Activated gamma-delta T cell (primary cell): ENCODE measurements around the gene RAB3C.

Source experiments
- DNase-seq: peaks from one replicate; lab custom pipeline; 2025; lab: John Stamatoyannopoulos, UW

Gene RAB3C

GRCh38 chr5:58773744-58774441, 191.0 kb downstream of the RAB3C start:
- DNase-seq = no peak

- no peak for DNase-seq
Observed at GRCh38 chr5:58774937-58775336, 192.1 kb downstream of the RAB3C start.

GRCh38 chr5:58775701-58776262, 192.9 kb downstream of the RAB3C start:
- DNase-seq = no peak

GRCh38 chr5:58776559-58776958, 193.7 kb downstream of the RAB3C start:
- DNase-seq = no peak

DNA sequence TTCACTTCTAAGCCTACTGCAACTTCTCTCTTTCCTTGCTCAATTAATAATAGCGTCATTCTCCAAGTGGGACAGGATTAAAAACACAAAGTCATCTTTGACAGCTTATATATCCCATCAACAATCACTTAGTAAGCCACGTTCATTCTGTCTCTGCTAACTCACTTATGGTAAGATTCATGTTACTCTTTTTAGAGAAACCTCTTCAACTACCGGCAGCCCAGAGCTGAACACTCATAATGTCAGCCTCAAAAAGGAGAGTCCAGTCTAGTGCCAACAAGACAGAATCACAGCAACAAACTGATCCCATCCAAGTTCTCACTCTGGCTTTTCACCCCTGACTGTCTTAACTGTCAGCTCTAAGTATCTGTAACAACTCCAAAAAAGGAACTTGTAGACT, 196.0 kb downstream of the RAB3C start:
- no peak for DNase-seq

DNA sequence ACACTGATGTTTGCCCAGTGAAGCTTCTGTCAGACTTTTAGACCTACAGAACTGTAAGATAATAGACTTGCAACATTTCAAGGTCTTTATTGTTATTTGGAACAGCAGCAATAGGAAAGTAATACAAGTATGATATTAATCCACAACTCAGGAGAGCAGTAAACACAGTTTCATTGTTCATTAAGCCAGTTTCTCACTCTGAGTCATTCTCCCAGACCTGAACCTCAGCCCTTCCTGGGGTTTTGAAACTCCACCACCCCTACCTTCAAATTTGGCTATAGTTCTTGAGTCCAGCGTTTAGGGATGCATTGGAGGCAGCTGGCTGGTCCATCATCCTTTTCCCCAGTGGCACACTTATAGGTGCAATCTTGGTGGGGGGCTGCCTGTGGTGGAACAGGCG, 203.2 kb downstream of the RAB3C start:
- DNase-seq = no peak

DNA sequence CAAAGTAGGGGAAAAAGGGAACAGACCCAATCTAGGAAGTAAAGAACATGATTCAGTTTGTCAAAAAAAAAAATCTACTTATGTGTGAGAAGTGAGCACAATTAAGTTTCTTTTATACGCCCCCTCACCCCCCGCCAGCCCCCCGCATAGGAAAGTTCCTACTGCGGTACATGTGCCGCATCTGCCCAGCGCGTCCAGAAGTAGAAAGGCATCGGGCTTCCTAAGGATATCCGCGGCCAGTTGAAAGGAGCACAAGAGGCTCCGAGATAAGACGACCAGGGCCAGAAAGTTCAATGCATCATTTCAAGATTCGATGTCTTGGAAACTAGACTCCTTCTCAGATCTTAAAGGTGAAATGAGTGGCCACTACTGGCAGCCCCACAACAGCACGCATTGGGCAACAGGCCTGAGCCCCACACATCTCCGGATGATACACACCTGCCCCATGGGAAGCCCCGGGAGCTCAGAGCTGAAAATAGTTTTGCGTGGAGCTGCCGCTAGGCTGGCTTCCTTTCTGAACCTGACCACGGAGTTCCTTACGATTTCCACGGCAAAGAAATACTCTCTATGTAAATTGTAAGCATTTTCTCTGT, 203.9 kb downstream of the RAB3C start:
- DNase-seq = no peak

GRCh38 chr5:58787987-58788386, 205.1 kb downstream of the RAB3C start:
- DNase-seq = no peak

DNA sequence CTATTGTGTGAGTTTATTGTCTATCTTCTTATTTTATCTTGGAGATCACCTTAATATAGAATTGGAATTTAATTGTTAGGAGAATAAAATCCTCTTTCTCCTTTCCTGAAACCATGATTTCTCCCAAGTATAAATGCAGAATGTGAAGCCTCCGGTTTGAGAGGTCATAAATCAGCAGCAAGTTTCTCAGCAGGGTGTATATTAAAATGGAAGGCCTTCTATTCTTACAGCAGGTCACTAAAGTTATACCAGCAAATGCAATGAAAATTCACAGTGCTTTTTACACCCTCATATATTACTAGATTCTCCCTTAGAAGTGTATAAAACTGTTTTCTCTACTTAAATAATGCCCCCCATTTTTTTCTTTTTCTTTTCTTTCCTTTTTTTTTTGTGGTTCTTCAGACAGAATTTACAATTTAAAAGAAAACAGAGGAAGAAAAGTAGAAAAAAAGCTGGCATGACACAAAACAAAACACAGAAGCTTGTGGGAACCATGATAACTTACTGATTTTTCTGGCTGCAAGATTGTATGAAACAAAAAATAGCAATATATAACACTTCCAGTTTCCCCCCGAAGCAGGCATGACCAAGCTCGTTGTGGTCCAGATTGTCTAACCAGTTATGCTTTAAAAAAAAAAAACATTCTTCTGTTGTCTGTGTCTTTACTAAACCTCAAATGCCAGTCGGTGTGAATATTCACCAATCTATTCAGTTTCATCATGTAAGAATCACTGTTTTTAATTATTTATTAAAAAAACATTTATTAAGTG, 211.2 kb downstream of the RAB3C start:
- no peak for DNase-seq

- DNase-seq = no peak
Observed at GRCh38 chr5:58794875-58795274, 212.0 kb downstream of the RAB3C start.

DNA sequence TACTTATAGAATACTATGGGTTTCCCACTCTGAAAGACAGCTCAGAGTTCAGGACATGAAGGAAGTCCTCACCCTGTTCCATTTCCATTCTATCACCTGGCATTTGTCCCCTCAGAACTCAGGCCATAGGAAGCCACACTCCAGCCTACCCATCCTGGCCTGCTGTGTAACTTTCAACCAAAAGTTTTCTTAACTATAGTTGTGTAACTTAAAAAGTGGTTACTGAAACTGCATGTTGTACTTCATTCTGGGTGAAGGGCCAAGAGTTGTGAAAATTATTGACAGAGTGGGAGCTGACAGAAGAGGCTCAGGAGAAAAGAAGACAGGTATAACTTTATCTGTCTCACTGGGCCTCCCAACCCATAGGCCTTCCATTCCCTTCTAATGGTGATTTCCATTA, 212.5 kb downstream of the RAB3C start:
- no peak for DNase-seq

GRCh38 chr5:58797021-58797420, 214.1 kb downstream of the RAB3C start:
- no peak for DNase-seq

- DNase-seq = no peak
Observed at GRCh38 chr5:58800356-58800755, 217.5 kb downstream of the RAB3C start.

- DNase-seq = no peak
Observed at GRCh38 chr5:58800861-58801540, 218.1 kb downstream of the RAB3C start.

GRCh38 chr5:58803056-58803455, 220.2 kb downstream of the RAB3C start:
- no peak for DNase-seq

DNA sequence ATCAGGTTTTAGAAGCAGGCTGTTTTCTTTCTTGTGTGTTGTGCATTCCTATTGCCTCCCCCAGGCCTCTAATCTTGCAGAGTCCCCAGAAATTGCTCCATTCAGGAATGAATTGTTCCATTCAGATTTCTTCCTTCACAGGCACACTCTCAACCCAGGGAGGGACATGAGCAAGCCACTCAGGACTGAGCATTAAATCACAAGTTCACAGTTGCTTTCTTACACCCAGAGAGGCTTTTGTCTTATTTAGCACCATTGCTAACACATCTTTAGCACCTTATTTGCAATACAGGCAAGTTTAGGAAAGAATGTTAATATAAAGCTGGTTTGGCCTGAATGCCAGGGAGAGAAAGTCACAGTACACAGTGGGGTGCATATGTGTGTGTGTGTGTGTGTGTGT, 221.4 kb downstream of the RAB3C start:
- no peak for DNase-seq

DNA sequence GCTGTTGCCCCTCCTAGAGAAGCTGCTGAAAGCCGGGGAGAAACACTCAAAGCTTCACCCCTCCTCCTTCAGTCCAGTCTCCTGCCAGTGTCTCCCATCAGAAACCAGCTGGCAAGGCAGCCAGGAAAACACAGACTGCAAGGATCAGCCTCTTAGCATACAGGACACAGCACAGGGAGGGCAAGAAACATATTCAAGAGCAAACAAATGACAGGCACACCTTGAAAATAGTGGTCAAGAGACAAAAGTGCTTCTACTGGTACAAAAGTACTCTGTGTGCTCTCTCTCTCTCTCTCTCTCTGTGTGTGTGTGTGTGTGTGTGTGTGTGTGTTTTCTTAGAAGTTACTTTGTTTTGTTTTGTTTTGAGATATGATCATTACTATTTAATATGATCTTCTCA, 227.2 kb downstream of the RAB3C start:
- DNase-seq = no peak

DNA sequence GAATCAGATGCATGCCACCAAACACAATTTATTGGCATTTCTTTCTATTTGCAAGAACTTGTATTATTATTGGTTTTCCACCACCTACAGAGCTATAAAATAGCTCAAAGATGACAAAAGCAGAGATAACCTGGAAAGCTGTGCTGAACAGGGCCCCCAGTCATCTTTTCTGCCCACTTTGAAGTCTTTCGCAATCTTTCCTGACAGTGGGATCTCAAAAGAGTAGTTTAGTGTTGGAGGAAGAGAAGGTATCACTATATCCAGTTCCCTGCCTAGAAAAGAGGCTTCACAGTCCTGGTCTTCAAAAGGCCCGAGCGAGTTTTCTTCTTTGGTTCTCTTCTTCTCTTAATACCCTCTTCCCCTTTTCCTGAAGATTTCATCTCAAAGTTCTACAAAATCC, 231.0 kb downstream of the RAB3C start:
- DNase-seq = no peak

GRCh38 chr5:58816181-58816731, 233.4 kb downstream of the RAB3C start:
- no peak for DNase-seq

DNA sequence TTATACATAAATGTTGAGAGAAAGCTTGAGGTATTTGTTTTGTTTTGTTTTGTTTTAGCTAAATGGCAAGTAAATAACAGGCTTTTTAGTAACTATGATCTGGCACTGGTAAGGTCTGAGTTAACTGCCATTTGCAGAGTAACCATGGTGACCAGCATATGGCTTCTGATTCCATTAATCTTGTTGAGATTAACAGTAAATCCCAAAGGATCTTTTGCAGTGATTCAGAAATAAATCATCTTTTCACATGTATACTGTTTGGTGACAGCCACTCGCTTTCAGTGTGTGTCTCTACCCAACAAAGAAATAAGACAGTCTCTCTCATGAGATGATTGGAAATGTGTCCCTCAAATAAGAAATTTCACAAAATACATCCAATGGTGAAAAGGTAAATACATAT, 235.6 kb downstream of the RAB3C start:
- DNase-seq = no peak

DNA sequence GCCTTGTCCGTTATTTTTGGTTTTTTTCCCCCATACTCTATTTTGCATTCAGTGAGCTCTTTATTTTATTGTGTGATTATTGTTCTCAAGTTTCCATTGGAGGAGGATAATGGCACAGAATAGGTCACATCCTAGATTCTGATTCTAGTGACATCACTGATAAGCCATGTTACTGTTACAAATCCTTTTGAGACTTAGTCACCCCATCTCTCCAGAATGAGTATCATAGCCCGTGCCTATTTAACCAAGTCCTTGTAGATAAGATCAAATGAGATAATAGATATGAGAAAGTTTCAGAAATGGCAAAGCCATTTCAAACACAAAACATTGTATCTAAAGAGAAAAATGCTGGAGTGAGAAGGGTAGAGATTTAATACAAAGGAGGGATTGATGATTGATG, 242.6 kb downstream of the RAB3C start:
- no peak for DNase-seq

DNA sequence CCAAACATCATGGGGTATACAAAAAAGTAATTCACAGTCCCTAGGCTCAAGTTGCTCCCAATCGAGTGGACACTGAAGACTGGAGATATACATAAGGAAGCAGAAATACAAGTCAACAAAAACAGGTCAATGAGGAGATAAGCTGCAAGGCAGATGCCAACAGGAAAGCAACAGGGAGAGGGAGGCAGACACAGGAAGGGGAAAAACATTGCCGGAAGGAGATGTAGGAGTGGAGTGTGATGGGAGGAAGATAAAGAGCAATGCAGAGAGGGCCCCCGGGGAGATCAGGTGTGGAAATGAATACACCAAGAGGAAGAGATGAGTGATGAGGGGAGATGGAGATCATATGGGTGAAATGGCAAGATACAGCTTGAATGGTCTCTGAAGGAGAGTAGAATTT, 243.0 kb downstream of the RAB3C start:
- no peak for DNase-seq
